ENCODE results near the gene RXRA. TPM values are rescaled to one million over a fixed set of nuclear protein-coding genes. Genes with fewer than 3 reads are reported as not detected.

Gene RXRA
- total and polyA plus RNA-seq, 4 donors = 41.5 to 116 (median 74.1) TPM

DNA sequence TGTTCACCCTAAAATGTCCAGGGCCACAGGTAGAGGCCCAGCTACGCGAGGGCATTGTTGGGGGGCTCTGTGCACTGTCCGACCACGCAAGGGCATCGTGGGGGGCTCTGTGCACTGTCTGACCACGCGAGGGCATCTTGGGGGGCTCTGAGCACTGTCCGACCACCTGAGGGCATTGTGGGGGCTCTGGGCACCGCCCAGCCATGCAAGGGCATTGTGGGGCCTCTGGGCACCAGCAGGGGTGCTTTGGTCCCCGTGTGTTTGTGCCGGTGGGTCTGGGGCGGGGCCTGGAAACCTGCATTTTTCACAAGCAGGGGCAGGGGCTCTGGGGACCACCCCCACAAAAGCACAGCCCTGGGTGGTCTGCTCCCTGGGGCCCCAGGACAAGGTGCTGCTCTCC, 41.5 kb upstream of the RXRA start:
- Histone ChIP-seq H3K9ac (ENCODE audit: low read depth in 1 of 2, low read length in 2 of 2) (peak overlapping the region in 1 of 2 donors; percentile 41), H3K4me1 (ENCODE audit: control insufficient read depth in 4 of 4, insufficient read depth in 4 of 4, low read length in 3 of 4) (peaks cover 12 to 41% (median 29%) of the 10 kb centered on the region in 4 donors), H3K4me3 (ENCODE audit: low read depth in 1 of 3, low read length in 3 of 3) (no peak overlapping the region), H3K27me3 (ENCODE audit: control insufficient read depth in 4 of 4, insufficient read depth in 4 of 4, low read length in 3 of 4) (no peaks in the 10 kb centered on the region), H3K9me3 (ENCODE audit: control insufficient read depth in 4 of 4, low read length in 3 of 4) (no peaks in the 10 kb centered on the region), H3K27ac (ENCODE audit: low read depth in 1 of 2, low read length in 2 of 2) (peak overlapping the region; percentile 44 to 82), H3K36me3 (ENCODE audit: control insufficient read depth in 4 of 4, insufficient read depth in 3 of 4, low read depth in 1 of 4, low read length in 3 of 4) (no peaks in the 10 kb centered on the region)
- TF ChIP-seq FOXA2 (IDR thresholded peaks at IDR 0.05) (no peak), HNF4A (conservative IDR thresholded peaks at IDR 0.05) (no peak), TAF1 (conservative IDR thresholded peaks at IDR 0.05) (no peak), JUND (IDR thresholded peaks at IDR 0.05) (no peak), RXRA (IDR thresholded peaks at IDR 0.05) (no peak), FOXA1 (IDR thresholded peaks at IDR 0.05) (no peak), NR2F2 (IDR thresholded peaks at IDR 0.05) (no peak)
- TF ChIP-seq, protein P1, sequence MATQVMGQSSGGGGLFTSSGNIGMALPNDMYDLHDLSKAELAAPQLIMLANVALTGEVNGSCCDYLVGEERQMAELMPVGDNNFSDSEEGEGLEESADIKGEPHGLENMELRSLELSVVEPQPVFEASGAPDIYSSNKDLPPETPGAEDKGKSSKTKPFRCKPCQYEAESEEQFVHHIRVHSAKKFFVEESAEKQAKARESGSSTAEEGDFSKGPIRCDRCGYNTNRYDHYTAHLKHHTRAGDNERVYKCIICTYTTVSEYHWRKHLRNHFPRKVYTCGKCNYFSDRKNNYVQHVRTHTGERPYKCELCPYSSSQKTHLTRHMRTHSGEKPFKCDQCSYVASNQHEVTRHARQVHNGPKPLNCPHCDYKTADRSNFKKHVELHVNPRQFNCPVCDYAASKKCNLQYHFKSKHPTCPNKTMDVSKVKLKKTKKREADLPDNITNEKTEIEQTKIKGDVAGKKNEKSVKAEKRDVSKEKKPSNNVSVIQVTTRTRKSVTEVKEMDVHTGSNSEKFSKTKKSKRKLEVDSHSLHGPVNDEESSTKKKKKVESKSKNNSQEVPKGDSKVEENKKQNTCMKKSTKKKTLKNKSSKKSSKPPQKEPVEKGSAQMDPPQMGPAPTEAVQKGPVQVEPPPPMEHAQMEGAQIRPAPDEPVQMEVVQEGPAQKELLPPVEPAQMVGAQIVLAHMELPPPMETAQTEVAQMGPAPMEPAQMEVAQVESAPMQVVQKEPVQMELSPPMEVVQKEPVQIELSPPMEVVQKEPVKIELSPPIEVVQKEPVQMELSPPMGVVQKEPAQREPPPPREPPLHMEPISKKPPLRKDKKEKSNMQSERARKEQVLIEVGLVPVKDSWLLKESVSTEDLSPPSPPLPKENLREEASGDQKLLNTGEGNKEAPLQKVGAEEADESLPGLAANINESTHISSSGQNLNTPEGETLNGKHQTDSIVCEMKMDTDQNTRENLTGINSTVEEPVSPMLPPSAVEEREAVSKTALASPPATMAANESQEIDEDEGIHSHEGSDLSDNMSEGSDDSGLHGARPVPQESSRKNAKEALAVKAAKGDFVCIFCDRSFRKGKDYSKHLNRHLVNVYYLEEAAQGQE (IDR thresholded peaks at IDR 0.05) = no peak
- TF ChIP-seq, protein P2, sequence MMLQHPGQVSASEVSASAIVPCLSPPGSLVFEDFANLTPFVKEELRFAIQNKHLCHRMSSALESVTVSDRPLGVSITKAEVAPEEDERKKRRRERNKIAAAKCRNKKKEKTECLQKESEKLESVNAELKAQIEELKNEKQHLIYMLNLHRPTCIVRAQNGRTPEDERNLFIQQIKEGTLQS (IDR thresholded peaks at IDR 0.05) = no peak
- no peak for DNase-seq (ENCODE audit: low spot score)
- 90% methylated on average over 12 of the region's 12 CpGs for WGBS

DNA sequence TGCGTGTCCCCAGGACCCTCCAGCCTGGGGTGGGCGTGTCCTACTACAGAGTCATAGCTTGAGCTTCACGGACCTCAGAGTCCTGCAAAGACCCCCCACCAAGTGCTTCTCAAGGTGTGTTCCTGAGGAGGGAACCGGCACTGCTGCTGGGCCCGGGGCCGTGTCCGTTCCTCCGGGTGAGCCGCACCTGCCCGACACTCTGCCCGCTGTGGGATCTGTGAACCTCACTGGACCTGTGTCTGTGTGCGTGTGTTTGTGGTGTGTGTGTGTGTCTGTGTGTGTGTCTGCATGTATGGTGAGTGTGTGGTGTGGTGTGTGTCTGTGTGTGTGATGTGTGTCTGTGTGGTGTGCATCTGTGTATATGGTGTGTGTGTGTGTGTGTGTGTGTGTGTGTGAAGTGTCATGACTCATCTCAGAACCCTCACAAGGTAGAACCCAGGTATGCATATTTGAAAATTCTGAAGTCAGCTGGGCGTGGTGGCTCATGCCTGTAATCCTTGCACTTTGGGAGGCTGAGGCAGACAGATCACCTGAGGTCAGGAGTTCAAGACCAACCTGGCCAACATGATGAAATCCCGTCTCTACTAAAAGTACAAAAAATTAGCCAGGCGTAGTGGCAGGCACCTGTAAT, 40.9 kb upstream of the RXRA start:
- Histone ChIP-seq H3K27me3 (ENCODE audit: control insufficient read depth in 4 of 4, insufficient read depth in 4 of 4, low read length in 3 of 4) (no peaks in the 10 kb centered on the region), H3K4me1 (ENCODE audit: control insufficient read depth in 4 of 4, insufficient read depth in 4 of 4, low read length in 3 of 4) (peaks cover 12 to 41% (median 29%) of the 10 kb centered on the region in 4 donors), H3K27ac (ENCODE audit: low read depth in 1 of 2, low read length in 2 of 2) (peak overlapping the region in 1 of 2 donors; percentile 82), H3K9ac (ENCODE audit: low read depth in 1 of 2, low read length in 2 of 2) (no peak overlapping the region), H3K4me3 (ENCODE audit: low read depth in 1 of 3, low read length in 3 of 3) (no peak overlapping the region), H3K36me3 (ENCODE audit: control insufficient read depth in 4 of 4, insufficient read depth in 3 of 4, low read depth in 1 of 4, low read length in 3 of 4) (no peaks in the 10 kb centered on the region), H3K9me3 (ENCODE audit: control insufficient read depth in 4 of 4, low read length in 3 of 4) (no peaks in the 10 kb centered on the region)
- TF ChIP-seq RXRA (IDR thresholded peaks at IDR 0.05) (peak in 1 of 2 donors; percentile 29), HNF4A (conservative IDR thresholded peaks at IDR 0.05) (peak in 1 of 2 donors; percentile 22), FOXA1 (IDR thresholded peaks at IDR 0.05) (no peak)
- DNase-seq (ENCODE audit: low spot score) = no peak
- 88% methylated on average over 15 of the region's 15 CpGs for WGBS

DNA sequence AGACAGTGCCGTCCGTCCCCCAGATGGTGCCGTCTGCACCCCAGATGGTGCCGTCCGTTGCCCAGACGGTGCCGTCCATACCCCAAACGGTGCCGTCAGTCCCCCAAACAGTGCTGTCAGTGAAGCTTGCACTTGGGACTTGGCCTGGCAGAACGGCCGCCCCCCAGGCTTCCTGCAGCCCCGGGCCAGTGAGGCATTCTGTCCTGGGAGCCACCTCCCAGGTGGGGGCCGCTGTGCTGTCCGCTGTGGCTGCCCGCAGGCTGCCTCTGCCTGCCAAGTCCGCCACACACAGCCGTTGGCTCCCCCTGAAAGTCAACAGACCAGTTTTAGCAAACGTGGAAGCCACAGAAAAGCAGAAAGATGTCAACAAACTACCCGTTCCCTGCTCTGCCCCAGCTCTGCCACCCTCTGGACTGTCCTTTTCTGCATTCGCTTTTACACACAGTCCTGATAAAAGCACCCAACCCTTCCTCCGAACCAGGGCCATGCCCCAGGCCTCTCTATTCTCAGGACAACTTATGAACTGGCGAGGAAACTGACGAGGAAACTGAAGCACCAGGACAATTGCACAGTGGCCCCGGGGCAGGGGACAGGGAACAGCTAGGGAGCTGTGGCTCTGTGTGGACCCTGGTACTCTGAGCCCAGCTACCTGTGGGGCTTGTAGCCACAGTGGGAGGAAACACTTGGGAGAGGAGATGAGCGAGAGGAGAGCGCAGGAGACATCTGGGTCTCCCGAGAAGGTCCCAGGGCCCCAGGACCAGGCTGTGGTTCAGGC, 39.6 kb upstream of the RXRA start:
- 53% methylated on average over 27 of the region's 27 CpGs for WGBS
- Histone ChIP-seq H3K4me1 (ENCODE audit: control insufficient read depth in 4 of 4, insufficient read depth in 4 of 4, low read length in 3 of 4) (peaks cover 15 to 51% (median 35%) of the 10 kb centered on the region in 4 donors), H3K27ac (ENCODE audit: low read depth in 1 of 2, low read length in 2 of 2) (peak overlapping the region; percentile 63 to 75), H3K9me3 (ENCODE audit: control insufficient read depth in 4 of 4, low read length in 3 of 4) (no peaks in the 10 kb centered on the region), H3K27me3 (ENCODE audit: control insufficient read depth in 4 of 4, insufficient read depth in 4 of 4, low read length in 3 of 4) (no peaks in the 10 kb centered on the region), H3K9ac (ENCODE audit: low read depth in 1 of 2, low read length in 2 of 2) (peak overlapping the region in 1 of 2 donors; percentile 73), H3K36me3 (ENCODE audit: control insufficient read depth in 4 of 4, insufficient read depth in 3 of 4, low read depth in 1 of 4, low read length in 3 of 4) (no peaks in the 10 kb centered on the region), H3K4me3 (ENCODE audit: low read depth in 1 of 3, low read length in 3 of 3) (no peak overlapping the region)
- DNase-seq (ENCODE audit: low spot score) = no peak
- TF ChIP-seq FOXA2 (IDR thresholded peaks at IDR 0.05) (peak; percentile 56), RXRA (IDR thresholded peaks at IDR 0.05) (peak; percentile 49 to 63), RAD21 (IDR thresholded peaks at IDR 0.05) (peak; percentile 73 to 79), HNF4A (conservative IDR thresholded peaks at IDR 0.05) (peak; percentile 32 to 63), GABPA (IDR thresholded peaks at IDR 0.05 in 1 of 2, conservative IDR thresholded peaks at IDR 0.05 in 1 of 2) (no peak), YY1 (IDR thresholded peaks at IDR 0.05) (peak; percentile 87), SP1 (IDR thresholded peaks at IDR 0.05) (peak; percentile 62)
- TF ChIP-seq, protein P3, sequence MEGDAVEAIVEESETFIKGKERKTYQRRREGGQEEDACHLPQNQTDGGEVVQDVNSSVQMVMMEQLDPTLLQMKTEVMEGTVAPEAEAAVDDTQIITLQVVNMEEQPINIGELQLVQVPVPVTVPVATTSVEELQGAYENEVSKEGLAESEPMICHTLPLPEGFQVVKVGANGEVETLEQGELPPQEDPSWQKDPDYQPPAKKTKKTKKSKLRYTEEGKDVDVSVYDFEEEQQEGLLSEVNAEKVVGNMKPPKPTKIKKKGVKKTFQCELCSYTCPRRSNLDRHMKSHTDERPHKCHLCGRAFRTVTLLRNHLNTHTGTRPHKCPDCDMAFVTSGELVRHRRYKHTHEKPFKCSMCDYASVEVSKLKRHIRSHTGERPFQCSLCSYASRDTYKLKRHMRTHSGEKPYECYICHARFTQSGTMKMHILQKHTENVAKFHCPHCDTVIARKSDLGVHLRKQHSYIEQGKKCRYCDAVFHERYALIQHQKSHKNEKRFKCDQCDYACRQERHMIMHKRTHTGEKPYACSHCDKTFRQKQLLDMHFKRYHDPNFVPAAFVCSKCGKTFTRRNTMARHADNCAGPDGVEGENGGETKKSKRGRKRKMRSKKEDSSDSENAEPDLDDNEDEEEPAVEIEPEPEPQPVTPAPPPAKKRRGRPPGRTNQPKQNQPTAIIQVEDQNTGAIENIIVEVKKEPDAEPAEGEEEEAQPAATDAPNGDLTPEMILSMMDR (IDR thresholded peaks at IDR 0.05; ENCODE audit: low read depth, low read length, missing input control) = peak; percentile 23
- TF ChIP-seq, protein P2 (IDR thresholded peaks at IDR 0.05) = no peak
- TF ChIP-seq, protein P1 (IDR thresholded peaks at IDR 0.05) = no peak
